Activated CD4-positive, alpha-beta T cell treated with anti-CD3 and anti-CD28 coated beads, Interleukin-2, amount 50 U/mL, for 16 hours (primary cell): Measurements from ENCODE around the gene RRAGC.

Source experiments
- DNase-seq: peaks from one replicate; pipeline ENCODE4 v3.0.0-alpha.2; 2020

The RRAGC gene, protein sequence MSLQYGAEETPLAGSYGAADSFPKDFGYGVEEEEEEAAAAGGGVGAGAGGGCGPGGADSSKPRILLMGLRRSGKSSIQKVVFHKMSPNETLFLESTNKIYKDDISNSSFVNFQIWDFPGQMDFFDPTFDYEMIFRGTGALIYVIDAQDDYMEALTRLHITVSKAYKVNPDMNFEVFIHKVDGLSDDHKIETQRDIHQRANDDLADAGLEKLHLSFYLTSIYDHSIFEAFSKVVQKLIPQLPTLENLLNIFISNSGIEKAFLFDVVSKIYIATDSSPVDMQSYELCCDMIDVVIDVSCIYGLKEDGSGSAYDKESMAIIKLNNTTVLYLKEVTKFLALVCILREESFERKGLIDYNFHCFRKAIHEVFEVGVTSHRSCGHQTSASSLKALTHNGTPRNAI

DNA sequence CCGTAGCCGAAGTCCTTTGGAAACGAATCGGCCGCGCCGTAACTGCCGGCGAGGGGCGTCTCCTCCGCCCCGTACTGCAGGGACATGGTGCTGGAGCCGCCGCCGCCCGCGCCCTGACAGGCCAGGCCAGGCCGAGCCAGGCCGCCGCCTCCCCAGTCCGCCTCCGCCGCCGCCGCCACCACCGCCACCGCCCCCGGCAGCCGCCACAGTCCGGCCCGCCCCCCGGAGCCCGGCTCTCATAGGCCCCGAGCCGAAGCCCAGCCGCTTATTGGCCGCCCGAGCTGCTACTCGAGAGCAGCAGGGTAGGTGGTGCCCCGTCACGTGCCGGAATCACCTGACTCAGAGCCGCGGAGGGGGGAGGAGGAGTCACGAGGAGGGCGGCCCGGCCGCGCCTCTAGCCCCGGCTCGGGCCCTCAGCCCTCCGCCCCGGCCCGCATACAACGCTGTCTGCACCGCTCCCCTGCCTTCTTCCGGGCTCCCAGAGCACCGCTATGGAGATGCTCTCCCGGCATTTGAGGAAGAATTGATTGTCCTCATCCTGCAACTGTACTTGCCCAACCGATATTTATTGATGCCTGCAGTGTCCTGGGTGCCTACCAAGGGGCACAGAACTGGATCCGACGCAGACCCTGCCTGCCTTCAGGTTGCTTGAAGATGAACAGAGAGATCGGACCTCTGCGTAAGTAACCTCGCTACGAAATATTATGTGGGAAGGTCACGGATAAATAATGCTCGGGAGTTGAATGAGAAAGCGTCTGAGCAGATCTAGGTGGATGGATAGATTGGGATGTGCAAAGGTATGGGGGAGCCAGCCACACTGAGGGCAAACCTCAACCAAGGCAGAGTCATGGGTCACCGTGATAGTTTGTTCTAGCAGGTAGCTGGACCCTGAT lies at the start of gene RRAGC:
Gene RRAGC, minus strand, starts transcription at position 212 of the 893 bp plus-strand sequence. Its CDS starts 126 bp downstream, at position 86.
- peak; percentile 99 for DNase-seq

DNA sequence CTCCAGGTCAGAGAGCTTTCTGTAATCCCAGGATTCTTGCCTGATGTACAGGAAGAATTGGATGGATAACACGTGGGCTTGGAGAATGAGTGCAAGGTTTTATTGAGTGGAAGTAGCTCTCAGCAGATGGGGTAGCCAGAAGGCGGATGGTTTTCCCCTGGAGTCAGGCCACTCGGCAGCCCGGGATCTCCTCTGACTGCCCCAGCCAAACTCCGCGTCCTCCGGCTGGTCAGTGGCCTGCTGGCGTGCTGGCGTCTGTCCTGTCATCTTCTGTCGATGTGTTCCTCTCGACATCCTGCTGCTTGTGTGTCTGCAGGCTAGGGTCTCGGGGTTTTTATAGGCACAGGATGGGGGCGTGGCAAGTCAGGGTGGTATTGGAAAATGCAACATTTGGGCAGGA lies 49.2 kb upstream of the RRAGC start:
- DNase-seq: no peak

- no peak for DNase-seq
Observed at GRCh38 chr1:38905985-38906384, 46.4 kb upstream of the RRAGC start.

- DNase-seq: no peak
Observed at GRCh38 chr1:38899560-38899959, 40.0 kb upstream of the RRAGC start.

GRCh38 chr1:38898653-38899230 lies 39.2 kb upstream of the RRAGC start:
- no peak for DNase-seq

GRCh38 chr1:38896169-38896568 lies 36.6 kb upstream of the RRAGC start:
- DNase-seq: no peak

GRCh38 chr1:38892976-38893375 lies 33.4 kb upstream of the RRAGC start:
- no peak for DNase-seq

GRCh38 chr1:38891753-38892152 lies 32.2 kb upstream of the RRAGC start:
- DNase-seq: no peak

DNA sequence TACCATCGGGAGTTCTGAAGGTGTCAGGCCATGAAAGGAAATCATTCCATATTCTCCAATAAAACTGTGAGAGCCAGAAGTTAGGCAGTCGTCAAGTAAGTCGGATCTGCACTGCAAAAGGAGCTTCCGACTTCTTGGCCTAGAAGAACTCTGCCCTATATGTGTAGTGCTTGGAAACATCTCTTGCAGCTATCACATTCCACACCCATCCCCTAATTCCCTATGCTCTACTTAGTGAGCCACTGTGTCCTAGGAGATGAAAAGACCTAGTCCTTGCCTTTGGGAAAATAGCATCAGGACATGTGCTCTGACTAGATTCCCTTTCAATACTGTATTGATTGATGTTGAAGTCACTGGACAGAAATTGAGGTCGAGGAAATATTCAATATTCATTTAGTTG lies 30.0 kb upstream of the RRAGC start:
- no peak for DNase-seq

DNA sequence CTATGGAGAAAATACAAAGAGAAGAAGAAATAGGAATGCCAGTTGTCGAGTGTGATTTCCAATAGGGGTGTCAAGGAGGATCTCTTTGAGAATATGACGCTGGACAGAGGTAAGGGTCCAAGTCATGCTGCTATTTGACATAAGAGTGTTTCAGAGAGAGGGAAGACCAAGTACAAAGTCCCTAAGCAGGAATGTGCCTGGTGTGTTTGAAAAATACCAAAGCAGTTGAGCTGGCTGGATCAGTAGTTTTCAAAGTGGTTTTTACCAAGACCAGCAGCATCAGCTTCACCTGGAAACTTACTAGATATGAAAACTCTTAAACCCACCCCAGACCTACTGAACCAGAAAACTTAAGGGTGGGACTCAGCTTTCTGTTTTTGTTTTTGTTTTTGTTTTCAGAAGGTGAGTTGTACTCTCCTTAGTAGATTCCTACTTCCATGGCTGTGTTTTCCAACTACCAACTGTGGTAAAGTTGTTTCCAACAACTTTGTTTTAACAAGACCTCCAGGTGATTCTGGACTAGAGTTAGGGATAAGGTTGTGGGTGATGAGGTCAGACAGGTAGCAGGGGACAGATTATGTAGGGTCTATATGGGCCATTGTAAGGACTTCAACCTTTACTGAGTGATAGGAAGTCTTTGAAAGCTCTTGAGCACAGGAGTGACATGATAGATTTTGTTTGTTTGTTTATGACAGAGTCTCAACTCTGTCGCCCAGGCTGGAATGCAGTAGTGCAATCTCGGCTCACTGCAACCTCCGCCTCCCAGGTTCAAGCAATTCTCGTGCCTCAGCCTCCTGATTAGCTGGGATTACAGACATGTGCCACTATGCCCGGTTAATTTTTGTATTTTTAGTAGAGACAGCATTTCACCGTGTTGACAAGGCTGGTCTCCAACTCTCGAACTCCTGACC lies 29.1 kb upstream of the RRAGC start:
- no peak for DNase-seq

DNA sequence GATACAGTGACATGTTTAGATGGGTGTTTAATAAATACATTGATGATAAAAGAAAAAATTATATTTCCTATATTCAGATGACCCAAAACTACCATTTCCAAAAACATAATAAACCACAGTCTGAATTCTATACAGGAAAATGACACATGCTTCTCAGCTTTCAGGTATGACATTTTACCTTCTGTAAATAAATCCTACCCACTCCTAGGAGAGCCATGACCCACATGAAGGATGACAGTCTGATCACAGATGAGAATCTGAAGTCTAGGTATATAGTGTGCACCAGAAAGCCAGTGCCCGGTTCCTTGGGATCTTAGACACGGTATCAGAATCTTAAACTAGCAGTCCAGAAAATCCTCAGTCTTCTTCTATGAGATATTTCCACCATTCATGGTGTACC lies 25.5 kb upstream of the RRAGC start:
- DNase-seq: no peak

GRCh38 chr1:38881487-38881886 lies 21.9 kb upstream of the RRAGC start, which contains the start of gene GJA9:
GJA9 (minus strand) TSS chr1:38881587; CDS start chr1:38876098, 5,489 bp downstream.
- no peak for DNase-seq

GRCh38 chr1:38875811-38876210 lies 16.2 kb upstream of the RRAGC start:
- no peak for DNase-seq

DNA sequence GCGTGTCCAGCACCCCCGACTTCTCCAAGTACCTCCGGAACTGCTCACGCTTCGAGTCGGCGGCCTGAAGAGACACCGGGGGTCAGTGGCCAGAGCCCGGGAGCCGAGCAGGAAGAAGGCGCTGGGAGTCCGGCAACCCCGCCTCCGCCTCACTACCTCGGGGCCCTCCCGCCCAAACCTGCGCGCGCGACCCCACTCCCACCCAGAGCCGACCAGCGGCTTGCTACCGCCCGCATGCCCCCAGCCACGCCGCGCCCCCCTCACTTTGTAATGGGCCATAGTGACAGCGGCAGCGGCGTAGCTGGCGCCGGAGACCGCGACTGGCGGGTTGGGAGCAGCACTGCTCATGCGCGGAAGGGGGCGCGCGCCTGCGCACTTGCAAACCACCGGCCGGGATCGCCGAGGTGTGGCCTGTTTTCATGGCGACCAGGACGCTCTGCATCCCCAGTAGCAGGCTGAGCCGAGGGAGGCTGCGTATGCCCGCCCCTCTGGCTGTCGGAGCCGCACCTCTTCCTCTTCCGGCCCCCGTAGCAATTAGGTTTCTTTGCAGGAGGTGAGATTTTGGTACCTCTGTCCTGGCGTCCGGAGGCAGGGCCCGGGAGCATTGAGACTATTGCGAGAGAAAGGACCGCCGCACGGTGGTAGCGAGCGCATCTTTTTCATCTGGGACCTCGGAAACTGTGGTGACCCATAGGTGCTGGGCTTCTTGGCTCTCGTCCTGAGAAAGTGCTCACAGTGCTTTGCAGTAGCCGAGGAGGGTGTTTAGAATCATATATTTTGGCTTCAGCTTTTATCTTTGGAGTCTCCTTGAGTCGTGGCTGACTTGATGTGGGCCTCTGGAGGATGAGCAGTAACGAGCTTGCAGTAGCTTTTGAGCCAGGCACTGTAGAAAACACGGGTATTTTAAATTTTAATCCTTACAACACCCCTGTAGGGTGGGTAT lies 13.7 kb upstream of the RRAGC start, which contains the start of gene MYCBP:
Gene MYCBP, minus strand, starts transcription at position 322 of the 943 bp plus-strand sequence. Its CDS starts 43 bp downstream, at position 279.
- DNase-seq: peak; percentile 98

DNA sequence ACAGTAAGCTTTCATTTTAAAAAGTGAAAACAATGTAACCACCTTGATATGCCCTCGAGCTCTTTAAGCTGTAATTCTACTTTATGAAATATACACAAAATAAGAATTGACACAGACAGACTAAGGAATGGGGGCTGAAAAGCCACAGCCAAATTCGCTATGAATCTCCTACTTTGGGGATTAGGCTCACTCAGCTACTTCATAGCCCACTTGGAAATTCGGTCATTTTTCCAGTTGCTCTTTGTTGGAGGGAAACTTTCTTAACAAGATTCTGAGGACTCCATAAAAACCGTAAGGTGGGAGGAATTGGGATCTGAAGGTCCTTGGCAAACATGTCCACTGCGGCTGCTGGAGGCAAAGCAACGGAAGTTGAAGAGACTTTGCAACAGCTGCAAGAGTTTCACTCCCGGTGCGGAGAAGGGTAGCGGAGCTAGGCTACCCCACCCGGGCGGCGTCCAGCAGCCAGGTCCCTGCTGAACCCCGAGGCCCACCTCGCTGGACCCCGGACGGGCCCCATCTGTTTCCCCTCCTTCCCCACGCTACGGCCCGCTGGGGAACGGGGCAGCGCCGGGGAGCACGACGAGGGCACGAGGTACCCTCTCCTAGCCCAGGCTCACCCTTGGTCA lies 12.9 kb upstream of the RRAGC start:
- peak; percentile 43 for DNase-seq

- no peak for DNase-seq
Observed at GRCh38 chr1:38870996-38871395, 11.4 kb upstream of the RRAGC start.

DNA sequence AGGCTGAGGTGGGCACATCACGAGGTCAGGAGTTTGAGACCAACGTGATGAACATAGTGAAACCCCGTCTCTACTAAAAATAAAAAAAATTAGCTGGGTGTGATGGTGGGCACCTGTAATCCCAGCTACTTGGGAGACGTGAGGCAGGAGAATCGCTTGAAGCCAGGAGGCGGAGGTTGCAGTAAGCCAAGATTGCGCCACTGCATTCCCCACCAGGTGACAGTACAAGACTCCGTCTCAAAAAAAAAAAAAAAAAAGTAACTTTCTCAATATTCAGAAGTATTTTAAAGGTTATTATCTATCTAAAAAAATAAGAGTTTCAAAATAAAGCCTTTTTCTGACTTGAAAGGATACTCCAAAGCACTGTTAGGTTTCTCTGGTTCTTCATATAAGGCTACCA lies 7.6 kb upstream of the RRAGC start:
- no peak for DNase-seq

DNA sequence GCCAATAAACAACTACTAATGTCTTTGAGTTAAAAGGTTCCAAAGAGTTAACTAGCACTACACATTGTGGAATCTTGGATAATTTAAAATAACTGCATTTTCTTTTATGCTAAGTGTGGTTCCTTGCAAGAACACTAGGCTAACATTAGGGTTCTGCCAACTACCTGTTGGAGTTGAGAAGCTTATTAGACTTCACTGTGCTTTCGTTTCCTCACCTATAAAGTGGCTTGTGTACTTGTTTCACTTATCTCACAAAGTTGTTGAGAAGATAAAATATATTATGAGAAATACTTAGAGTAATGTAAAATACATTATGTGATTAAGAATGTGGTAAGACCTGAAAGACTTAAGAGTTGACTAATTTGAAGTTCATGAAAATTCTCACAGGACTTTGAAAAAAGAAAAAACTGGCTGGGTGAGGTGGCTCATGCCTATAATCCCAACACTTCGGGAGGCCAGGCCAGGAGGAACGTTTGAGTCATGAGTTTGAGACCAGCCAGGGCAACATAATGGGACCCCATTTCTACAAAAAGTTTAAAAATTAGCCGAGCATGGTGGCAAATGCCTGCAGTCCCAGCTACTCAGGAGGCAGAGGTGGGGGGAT lies 5.6 kb upstream of the RRAGC start:
- no peak for DNase-seq

GRCh38 chr1:38860454-38860795 lies 853 bp upstream of the RRAGC start:
- DNase-seq: no peak
